ENCODE results near the gene TPD52L2. TPM values are rescaled to one million over a fixed set of nuclear protein-coding genes. Genes with fewer than 3 reads are reported as not detected.
A peak's percentile ranks its signal among the peaks of the same experiment; 100 is the strongest.

Gene TPD52L2
- total and polyA plus RNA-seq, 2 donors, result 37.9 to 73.2 TPM

DNA sequence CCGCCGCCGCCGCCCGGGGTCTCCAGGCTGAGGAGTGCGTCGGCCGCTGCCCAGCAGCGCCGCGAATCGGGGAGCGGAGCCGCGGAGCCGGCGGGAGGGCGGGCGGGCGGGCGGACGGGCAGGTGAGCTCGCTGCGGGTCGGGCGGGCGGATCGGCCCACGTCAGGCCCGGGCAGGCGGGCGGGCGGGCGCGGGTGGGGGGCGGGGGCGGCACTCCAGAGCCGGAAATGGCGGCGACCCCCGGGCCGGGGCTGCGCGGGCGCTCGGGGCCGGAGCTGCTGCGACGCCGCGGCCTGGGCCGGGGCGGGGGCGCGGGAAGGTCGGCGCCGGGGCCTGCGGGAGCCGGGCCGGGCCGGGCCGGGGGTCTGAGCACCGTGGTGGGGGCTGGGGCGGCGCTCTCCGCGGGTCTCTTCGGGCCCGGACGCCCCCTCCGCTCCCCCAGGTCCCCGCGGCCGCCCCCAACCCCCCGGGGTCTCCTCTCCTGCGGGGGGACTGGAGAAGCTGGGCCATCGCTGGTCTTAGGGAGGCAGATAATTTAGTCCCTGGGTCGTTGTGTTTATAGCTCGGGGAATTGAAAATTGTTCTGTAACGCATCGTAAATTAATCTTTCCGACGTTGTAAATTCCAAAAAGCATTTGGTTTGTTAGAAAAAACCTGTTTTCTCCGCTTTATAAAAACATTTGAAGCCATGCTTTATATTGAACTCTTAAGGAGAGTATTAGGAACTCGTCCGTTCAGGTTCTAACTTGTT, 30.3 kb downstream of the TPD52L2 start:
- peaks cover 14 to 24% of the 10 kb centered on the region in 2 donors for H3K36me3 ChIP-seq (ENCODE audit: control insufficient read depth in 2 of 2, insufficient read depth in 2 of 2, low read length in 1 of 2)
- under 1% methylated on average over 86 of the region's 87 CpGs for WGBS
- H3K9me3 ChIP-seq (ENCODE audit: control insufficient read depth in 2 of 2, insufficient read depth in 1 of 2, low read length in 1 of 2), result no peaks in the 10 kb centered on the region
- DNase-seq (ENCODE audit: low read depth in 6 of 9, low spot score in 9 of 9), result peak in 1 of 9 donors; percentile 50
- H3K4me1 ChIP-seq (ENCODE audit: control insufficient read depth in 2 of 2, insufficient read depth in 2 of 2, low read length in 2 of 2), result peaks cover 20 to 22% of the 10 kb centered on the region in 2 donors
- peak overlapping the region; percentile 62 to 93 for H3K4me3 ChIP-seq (ENCODE audit: low read length in 2 of 2)
- H3K27me3 ChIP-seq (ENCODE audit: control insufficient read depth in 2 of 2, insufficient read depth in 1 of 2, low read length in 1 of 2), result peaks cover 0 to 7% of the 10 kb centered on the region in 2 donors
- peak overlapping the region; percentile 75 to 83 for H3K27ac ChIP-seq (ENCODE audit: low read depth in 1 of 2, low read length in 1 of 2)

DNA sequence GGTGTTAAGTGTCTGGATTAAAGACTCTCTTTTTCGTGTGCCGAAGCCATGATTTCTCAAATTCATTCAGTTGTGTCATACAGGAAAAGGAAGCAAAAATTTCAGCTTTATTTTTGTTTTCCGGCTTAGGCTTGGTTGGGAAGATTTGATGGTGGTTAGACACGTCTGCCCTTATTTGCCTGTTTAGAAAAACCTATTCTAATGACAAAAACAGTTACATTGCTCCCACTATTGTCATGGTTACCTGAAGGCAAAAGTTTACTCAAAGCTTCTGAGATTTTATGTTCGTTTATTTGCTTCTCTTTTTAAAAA, 30.8 kb downstream of the TPD52L2 start:
- Histone ChIP-seq H3K4me1 (ENCODE audit: control insufficient read depth in 2 of 2, insufficient read depth in 2 of 2, low read length in 2 of 2) (peaks cover 20 to 22% of the 10 kb centered on the region in 2 donors), H3K4me3 (ENCODE audit: low read length in 2 of 2) (peak overlapping the region; percentile 62 to 93), H3K9me3 (ENCODE audit: control insufficient read depth in 2 of 2, insufficient read depth in 1 of 2, low read length in 1 of 2) (no peaks in the 10 kb centered on the region), H3K27me3 (ENCODE audit: control insufficient read depth in 2 of 2, insufficient read depth in 1 of 2, low read length in 1 of 2) (peaks cover 0 to 7% of the 10 kb centered on the region in 2 donors), H3K27ac (ENCODE audit: low read depth in 1 of 2, low read length in 1 of 2) (peak overlapping the region; percentile 56 to 75), H3K36me3 (ENCODE audit: control insufficient read depth in 2 of 2, insufficient read depth in 2 of 2, low read length in 1 of 2) (peaks cover 14 to 19% of the 10 kb centered on the region in 2 donors)
- DNase-seq (ENCODE audit: low read depth in 6 of 9, low spot score in 9 of 9), result peak in 1 of 9 donors; percentile 21
- 1% methylated on average over 5 of the region's 5 CpGs for WGBS

DNA sequence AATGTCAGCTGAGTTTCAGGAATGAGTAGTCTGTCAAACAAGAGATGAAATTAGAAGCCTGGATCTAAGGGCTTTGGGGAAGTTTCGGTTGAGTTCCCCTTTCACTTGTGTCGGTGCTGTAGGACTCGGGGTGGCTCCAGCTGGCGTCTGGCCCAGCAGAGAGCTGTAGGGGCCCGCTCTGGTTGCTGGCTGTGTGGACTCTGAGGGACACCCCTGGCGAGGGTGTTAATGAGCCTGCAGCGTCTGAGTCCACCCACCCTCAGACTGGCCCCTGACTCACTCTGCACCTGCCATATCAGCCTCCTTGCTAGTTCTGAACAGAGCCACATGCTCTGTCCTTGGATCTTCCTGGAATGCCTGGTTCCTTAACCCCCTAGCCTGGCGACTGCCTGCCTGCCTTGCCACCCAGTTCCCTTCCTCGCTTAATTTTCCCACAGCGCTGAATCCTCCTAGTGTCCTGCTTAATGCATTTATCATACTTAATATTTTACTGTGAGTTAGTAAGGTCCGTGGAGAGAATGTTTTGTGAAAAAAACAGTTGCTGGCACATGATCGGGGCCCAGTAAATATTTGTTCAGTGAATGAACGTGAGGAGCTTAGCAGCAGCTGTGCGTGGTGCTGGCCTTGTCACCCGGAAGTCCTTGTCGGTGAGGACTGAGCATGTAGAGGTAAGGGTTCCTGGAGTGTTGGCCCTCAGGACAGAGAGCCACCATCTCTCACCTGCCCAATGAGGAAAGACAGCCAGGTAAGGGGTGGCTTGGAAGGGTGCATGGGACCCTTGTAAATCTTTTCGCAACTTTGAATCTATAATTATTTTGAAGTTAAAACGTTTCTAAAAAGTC, 31.4 kb downstream of the TPD52L2 start:
- Histone ChIP-seq H3K4me1 (ENCODE audit: control insufficient read depth in 2 of 2, insufficient read depth in 2 of 2, low read length in 2 of 2) (peaks cover 22% of the 10 kb centered on the region in 2 donors), H3K36me3 (ENCODE audit: control insufficient read depth in 2 of 2, insufficient read depth in 2 of 2, low read length in 1 of 2) (peaks cover 8 to 18% of the 10 kb centered on the region in 2 donors), H3K9me3 (ENCODE audit: control insufficient read depth in 2 of 2, insufficient read depth in 1 of 2, low read length in 1 of 2) (no peaks in the 10 kb centered on the region), H3K27ac (ENCODE audit: low read depth in 1 of 2, low read length in 1 of 2) (peak overlapping the region; percentile 75 to 78), H3K27me3 (ENCODE audit: control insufficient read depth in 2 of 2, insufficient read depth in 1 of 2, low read length in 1 of 2) (peaks cover 0 to 7% of the 10 kb centered on the region in 2 donors), H3K4me3 (ENCODE audit: low read length in 2 of 2) (peak overlapping the region; percentile 62 to 93)
- WGBS, result 23% methylated on average over 18 of the region's 18 CpGs
- DNase-seq (ENCODE audit: low read depth in 6 of 9, low spot score in 9 of 9), result peak in 3 of 9 donors; percentile 14 to 48 (median 21)

DNA sequence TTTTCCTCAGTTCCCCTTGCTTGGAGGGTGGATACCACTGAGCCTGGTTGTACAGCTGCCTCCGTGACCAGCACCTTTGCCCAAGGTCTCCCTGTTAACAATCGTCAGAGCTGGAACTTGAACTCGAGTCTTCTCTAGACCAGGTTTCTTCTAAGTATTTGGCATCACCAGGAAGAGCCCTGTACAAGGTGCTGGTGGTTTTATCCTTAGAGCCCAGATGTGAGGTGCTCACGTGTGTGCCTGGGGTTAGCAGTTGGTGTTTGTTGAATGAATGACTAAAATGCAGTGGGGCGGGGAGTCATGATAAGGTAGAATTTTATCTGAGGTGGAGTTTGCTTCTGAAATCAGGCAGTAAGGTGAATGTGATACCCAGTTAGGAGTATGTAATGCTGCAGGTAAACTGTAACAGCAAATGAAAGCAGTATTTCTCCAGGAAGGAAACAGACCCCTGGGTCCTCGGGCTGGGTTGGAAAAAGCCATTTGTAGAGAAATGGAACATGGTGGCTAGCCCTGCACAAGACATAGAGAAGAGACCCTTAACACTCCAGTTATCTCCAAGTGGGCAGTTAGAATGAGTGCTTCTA, 33.0 kb downstream of the TPD52L2 start:
- no peak overlapping the region for H3K4me3 ChIP-seq (ENCODE audit: low read length in 2 of 2)
- no peak overlapping the region for H3K27ac ChIP-seq (ENCODE audit: low read depth in 1 of 2, low read length in 1 of 2)
- H3K9me3 ChIP-seq (ENCODE audit: control insufficient read depth in 2 of 2, insufficient read depth in 1 of 2, low read length in 1 of 2), result no peaks in the 10 kb centered on the region
- H3K27me3 ChIP-seq (ENCODE audit: control insufficient read depth in 2 of 2, insufficient read depth in 1 of 2, low read length in 1 of 2), result peaks cover 0 to 7% of the 10 kb centered on the region in 2 donors
- 97% methylated on average over 6 of the region's 6 CpGs for WGBS
- H3K4me1 ChIP-seq (ENCODE audit: control insufficient read depth in 2 of 2, insufficient read depth in 2 of 2, low read length in 2 of 2), result peaks cover 22% of the 10 kb centered on the region in 2 donors
- peaks cover 7 to 14% of the 10 kb centered on the region in 2 donors for H3K36me3 ChIP-seq (ENCODE audit: control insufficient read depth in 2 of 2, insufficient read depth in 2 of 2, low read length in 1 of 2)
- no peak for DNase-seq (ENCODE audit: low read depth in 6 of 9, low spot score in 9 of 9)

DNA sequence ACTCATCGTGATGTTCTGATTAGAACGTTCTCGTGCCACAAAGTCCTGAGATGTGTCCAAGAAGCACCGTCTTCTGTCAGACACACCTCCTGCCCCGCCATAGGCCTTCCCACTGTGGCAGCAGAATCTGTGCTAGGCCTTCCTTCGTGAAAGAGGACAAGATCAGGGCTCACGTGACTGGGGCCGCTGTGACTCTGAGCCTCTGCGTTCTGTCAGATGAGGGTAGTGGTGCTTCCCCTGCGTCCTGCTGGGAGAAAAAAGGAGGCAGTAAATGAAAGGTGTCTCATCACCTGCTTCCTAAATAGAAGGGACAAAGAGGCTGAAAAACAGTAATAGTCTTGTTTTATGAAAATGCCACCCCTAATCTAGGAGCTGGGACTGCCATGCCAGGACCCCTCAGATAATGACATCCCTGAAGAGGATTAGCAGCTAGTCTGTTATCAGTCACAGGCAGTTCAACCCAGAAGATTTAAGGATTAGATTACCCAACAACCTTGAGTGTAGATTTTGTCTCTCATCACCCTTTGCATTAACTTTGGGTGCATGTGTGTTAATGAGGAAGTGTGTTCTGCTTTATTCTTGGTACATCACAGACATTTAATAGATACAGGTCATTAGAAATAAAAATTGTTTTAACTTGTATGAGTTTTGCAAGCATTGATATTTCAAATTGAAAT, 34.0 kb downstream of the TPD52L2 start:
- no peak overlapping the region for H3K4me3 ChIP-seq (ENCODE audit: low read length in 2 of 2)
- DNase-seq (ENCODE audit: low read depth in 6 of 9, low spot score in 9 of 9), result no peak
- 94% methylated on average over 10 of the region's 10 CpGs for WGBS
- peaks cover 0 to 7% of the 10 kb centered on the region in 2 donors for H3K27me3 ChIP-seq (ENCODE audit: control insufficient read depth in 2 of 2, insufficient read depth in 1 of 2, low read length in 1 of 2)
- peaks cover 22% of the 10 kb centered on the region in 2 donors for H3K4me1 ChIP-seq (ENCODE audit: control insufficient read depth in 2 of 2, insufficient read depth in 2 of 2, low read length in 2 of 2)
- H3K27ac ChIP-seq (ENCODE audit: low read depth in 1 of 2, low read length in 1 of 2), result no peak overlapping the region
- no peaks in the 10 kb centered on the region for H3K9me3 ChIP-seq (ENCODE audit: control insufficient read depth in 2 of 2, insufficient read depth in 1 of 2, low read length in 1 of 2)
- peaks cover 7 to 18% of the 10 kb centered on the region in 2 donors for H3K36me3 ChIP-seq (ENCODE audit: control insufficient read depth in 2 of 2, insufficient read depth in 2 of 2, low read length in 1 of 2)

DNA sequence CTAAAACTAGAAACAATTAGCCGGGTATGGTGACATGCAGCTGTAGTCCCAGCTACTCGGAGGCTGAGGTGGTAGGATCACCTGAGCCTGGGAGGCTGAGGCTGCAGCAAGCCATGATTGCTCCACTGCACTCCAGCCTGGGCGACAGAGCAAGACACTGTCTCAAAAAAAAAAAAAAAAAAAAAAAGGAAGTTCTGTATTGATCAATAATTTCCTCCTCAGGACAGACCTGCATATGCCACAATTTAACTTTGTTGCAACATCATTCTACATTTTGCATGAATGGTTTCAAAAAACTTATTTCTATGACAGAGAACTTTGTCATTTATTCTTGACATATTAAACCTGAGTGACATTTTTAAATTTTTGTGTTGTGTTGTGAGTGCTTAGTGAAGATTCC, 35.3 kb downstream of the TPD52L2 start:
- DNase-seq (ENCODE audit: low read depth in 6 of 9, low spot score in 9 of 9), result no peak
- H3K27ac ChIP-seq (ENCODE audit: low read depth in 1 of 2, low read length in 1 of 2), result no peak overlapping the region
- H3K4me3 ChIP-seq (ENCODE audit: low read length in 2 of 2), result no peak overlapping the region
- no peaks in the 10 kb centered on the region for H3K9me3 ChIP-seq (ENCODE audit: control insufficient read depth in 2 of 2, insufficient read depth in 1 of 2, low read length in 1 of 2)
- peaks cover 12 to 19% of the 10 kb centered on the region in 2 donors for H3K36me3 ChIP-seq (ENCODE audit: control insufficient read depth in 2 of 2, insufficient read depth in 2 of 2, low read length in 1 of 2)
- peaks cover 20 to 21% of the 10 kb centered on the region in 2 donors for H3K4me1 ChIP-seq (ENCODE audit: control insufficient read depth in 2 of 2, insufficient read depth in 2 of 2, low read length in 2 of 2)
- 92% methylated on average over 3 of the region's 3 CpGs for WGBS
- no peaks in the 10 kb centered on the region for H3K27me3 ChIP-seq (ENCODE audit: control insufficient read depth in 2 of 2, insufficient read depth in 1 of 2, low read length in 1 of 2)

DNA sequence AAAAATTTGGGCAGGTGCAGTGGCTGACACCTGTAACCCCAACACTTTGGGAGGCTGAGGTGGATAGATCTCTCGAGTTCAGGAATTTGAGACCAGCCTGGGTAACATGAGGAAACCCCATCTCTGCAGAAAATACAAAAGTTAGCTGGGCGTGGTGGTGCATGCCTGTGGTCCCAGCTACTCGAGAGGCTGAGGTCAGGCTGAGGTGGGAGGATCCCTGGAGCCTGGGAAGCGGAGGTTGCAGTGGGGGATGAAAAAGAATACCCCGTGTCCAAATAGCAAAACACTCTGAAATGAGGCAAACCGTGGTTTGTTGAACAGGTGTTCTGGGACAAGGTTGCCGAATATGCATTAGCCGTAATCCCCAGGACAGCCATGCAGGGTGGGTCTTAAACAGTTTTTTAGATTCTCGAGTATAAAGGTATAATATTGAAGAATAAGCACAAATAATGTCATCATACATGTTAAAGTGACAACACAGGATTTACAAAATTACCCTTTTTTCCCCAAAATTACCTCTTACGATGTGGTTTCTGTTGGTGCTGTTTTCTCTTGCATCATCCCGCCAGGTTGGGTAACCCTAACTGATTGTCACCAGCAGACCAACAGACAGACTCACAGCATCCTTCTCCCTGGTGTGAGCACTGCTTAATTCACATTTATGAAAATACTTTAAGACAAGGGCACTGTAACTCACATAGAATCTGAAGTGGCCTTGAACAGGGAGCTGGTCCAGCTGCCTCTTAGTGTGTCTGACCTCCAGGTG, 38.9 kb downstream of the TPD52L2 start:
- H3K4me1 ChIP-seq (ENCODE audit: control insufficient read depth in 2 of 2, insufficient read depth in 2 of 2, low read length in 2 of 2), result peaks cover 5 to 6% of the 10 kb centered on the region in 2 donors
- no peak overlapping the region for H3K27ac ChIP-seq (ENCODE audit: low read depth in 1 of 2, low read length in 1 of 2)
- 93% methylated on average over 11 of the region's 11 CpGs for WGBS
- no peak for DNase-seq (ENCODE audit: low read depth in 6 of 9, low spot score in 9 of 9)
- H3K9me3 ChIP-seq (ENCODE audit: control insufficient read depth in 2 of 2, insufficient read depth in 1 of 2, low read length in 1 of 2), result no peaks in the 10 kb centered on the region
- H3K4me3 ChIP-seq (ENCODE audit: low read length in 2 of 2), result no peak overlapping the region
- H3K36me3 ChIP-seq (ENCODE audit: control insufficient read depth in 2 of 2, insufficient read depth in 2 of 2, low read length in 1 of 2), result peaks cover 8 to 14% of the 10 kb centered on the region in 2 donors
- no peaks in the 10 kb centered on the region for H3K27me3 ChIP-seq (ENCODE audit: control insufficient read depth in 2 of 2, insufficient read depth in 1 of 2, low read length in 1 of 2)

DNA sequence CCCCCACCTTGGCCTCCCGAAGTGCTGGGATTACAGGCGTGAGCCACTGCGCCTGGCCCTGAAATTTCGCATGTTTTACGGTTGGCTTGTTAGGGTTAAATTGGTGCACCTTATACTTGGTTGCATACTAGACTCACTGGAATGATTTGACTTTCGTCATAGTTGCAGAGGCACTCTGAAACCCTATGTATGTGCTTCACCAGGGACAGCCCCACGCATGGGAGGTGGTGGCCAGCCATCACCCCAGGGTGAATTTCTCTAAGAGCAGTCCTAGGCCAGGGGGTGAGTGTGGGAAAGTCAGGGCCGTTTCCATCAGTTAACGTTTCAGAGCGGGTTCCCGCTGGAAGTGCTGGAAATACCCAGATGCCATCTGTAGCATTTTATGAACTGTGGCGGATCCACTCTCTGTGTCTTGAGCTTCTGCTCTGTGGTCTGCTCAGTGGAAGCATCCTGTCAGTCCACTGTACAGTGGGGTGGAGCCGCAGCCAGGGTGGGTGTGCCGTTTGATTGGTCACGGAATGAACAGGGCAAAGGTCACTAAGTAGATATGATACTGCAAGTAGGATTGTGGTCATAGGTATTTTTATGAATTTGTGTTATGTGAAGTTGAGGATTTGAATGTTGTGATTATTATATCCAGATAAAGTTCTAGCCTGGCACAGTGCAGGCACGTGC, 43.1 kb downstream of the TPD52L2 start:
- Histone ChIP-seq H3K4me3 (ENCODE audit: low read length in 2 of 2) (no peak overlapping the region), H3K27me3 (ENCODE audit: control insufficient read depth in 2 of 2, insufficient read depth in 1 of 2, low read length in 1 of 2) (no peaks in the 10 kb centered on the region), H3K36me3 (ENCODE audit: control insufficient read depth in 2 of 2, insufficient read depth in 2 of 2, low read length in 1 of 2) (peaks cover 8 to 10% of the 10 kb centered on the region in 2 donors), H3K27ac (ENCODE audit: low read depth in 1 of 2, low read length in 1 of 2) (no peak overlapping the region), H3K9me3 (ENCODE audit: control insufficient read depth in 2 of 2, insufficient read depth in 1 of 2, low read length in 1 of 2) (no peaks in the 10 kb centered on the region), H3K4me1 (ENCODE audit: control insufficient read depth in 2 of 2, insufficient read depth in 2 of 2, low read length in 2 of 2) (peaks cover 3 to 5% of the 10 kb centered on the region in 2 donors)
- no peak for DNase-seq (ENCODE audit: low read depth in 6 of 9, low spot score in 9 of 9)
- WGBS, result 94% methylated on average over 16 of the region's 16 CpGs

All from thymus (tissue), 11 donors.